CD1c-positive myeloid dendritic cell (primary cell): ENCODE results near the gene ZBTB25.

Source experiments
- DNase-seq: peaks from one replicate; pipeline ENCODE4 v3.0.0-alpha.2; 2016; ENCODE audit errors: extremely low spot score

ZBTB25 gene

GRCh38 chr14:64516969-64517368, 13.3 kb upstream of the ZBTB25 start:
- no peak for DNase-seq

GRCh38 chr14:64515053-64515452, 11.4 kb upstream of the ZBTB25 start:
- no peak for DNase-seq

DNA sequence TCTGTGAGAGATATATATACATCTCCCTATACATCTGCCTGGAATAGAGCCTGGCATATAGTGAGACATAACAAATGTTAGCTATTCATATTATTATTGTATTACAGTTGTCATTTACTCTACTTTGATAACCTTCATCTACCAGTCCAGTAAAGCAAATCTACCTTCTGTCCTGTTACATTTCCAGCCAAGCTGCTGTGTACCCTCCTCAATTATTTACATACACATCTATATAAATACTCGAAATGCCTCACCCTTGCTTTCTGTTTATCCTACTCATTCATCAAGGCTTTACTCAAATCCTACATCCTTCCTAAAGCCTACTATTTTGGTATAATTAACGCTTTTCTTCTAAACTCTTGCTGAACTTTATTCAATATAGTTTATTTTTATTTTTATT, 9.6 kb upstream of the ZBTB25 start:
- DNase-seq = no peak

GRCh38 chr14:64510825-64511671, 7.4 kb upstream of the ZBTB25 start:
- DNase-seq = peak; percentile 89

GRCh38 chr14:64509036-64509435, 5.4 kb upstream of the ZBTB25 start:
- no peak for DNase-seq

DNA sequence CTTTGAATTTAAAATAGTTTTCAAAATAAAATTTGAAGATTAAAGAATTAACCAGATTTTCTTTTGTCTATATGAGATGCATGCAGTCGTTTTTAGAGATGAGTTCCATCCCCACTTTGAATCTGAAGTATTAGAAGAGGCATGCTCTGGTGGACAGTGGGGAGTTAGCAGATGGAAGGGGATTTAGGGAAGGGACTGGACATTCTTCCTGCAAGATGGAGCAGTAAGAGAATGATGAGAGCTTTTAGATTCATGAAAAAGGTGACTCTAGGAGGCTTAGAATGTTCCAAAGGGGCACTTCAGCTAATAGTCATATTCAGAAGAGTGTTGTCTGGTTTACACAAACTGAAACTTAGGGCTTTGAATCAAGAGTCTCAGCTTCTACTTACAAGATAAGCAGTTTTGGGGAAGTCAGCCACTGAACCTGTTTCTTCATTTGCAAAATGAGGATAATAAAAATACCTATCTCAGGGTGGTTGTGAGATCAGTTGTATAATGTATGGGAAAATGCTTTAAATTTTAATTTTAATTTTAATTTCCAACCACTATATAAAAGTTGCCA, 4.7 kb upstream of the ZBTB25 start:
- peak; percentile 68 for DNase-seq

DNA sequence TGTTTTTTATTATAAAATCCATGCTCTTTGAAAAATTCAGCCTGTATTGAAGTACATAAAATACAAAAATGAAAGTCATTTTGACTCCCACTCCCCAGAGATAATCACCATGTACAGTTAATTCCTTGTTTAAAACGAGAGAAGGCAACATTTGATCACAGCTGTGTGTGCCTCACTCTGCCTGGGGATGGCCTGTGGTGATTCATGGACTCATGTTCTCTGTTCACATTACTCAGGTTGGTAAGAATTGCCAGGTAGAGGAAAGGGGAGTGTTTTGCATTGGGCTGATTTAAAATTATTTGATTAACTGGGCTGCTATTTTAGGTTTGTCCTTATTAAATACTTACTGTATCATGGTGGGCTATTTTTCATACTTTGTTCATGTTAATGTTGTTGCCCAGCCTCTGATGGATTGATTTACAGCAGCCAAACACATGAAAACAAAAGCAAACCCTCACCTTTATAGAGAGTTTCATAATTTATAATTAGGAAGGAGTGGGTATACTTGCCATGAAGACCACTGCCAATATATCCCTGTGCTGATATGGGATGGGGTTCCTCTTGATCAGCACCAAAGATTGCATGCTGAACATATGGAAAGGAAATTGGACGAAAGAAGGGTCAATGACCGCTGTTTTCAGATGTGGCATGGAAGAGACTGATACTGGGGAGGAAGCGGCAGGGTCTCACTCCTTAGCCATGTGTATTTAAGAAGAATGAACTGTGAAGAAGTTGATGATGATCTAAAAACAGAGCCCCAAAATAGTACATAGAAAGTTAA, 3.9 kb upstream of the ZBTB25 start:
- DNase-seq = peak; percentile 27

GRCh38 chr14:64506721-64507120, 3.1 kb upstream of the ZBTB25 start:
- peak; percentile 62 for DNase-seq

- DNase-seq = peak; percentile 93
Measured at GRCh38 chr14:64504897-64505794, 1.5 kb upstream of the ZBTB25 start.

DNA sequence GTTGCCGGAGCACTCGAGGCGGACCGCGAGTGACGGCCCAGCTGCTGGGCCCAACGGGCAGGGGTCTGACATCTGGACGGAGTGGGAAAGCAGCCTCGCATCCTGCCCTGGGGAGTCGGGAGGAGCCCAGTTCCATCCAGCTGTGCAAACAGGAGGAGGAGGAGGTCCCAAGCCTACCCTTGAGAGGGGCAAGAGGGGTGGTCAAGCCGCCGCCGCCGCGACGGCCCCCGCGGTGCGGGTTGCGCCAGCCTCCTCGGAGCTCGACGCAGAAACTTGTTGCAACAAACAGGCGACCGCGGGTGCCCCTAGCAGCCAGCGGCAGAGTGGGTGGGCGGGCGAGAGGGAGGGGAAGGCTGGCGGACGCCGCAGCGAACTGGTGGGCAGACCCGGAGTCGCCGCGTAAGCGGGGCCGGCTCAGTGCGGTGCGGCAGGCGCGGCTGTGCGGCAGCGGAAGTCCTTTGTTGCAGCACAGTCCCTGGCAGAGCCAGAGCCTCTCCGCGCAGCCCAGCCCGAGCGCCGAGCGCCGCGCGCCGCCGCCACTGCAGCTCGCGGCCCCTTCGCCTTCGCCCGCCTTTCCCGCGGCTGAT, 765 bp upstream of the ZBTB25 start, which contains the start of gene ZBTB1:
TSS of gene ZBTB1 (plus strand) at position 461 of the 587 bp plus-strand sequence. CDS start 16,735 bp downstream, outside the sequence.
- peak; percentile 96 for DNase-seq

DNA sequence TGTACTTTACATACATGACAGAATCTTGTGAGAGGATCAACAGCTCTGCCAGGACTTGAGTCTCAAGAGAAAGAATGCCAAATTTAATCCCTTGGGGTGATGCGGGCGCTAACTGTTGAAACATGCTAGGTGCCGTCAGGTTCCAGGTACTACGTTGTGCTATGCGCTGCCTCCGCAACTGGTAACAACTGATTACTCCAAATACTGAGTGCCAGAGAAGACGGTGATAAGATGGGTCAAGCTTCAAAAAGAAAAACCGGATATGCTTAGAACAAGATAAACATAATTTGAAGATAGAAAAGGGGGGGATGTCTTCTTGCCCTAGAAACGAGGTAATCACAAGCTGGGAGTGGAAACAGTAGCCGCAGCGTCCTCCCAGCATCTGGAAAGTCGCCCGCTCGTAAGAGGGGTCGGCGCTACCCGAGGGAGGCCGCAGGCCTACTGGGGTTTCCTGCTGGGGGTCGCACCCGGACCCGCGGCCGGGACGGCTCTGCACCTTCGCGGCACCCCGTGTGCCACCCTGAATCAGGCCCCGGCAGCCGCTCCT, 678 bp downstream of the ZBTB25 start:
- no peak for DNase-seq

GRCh38 chr14:64502456-64502855, 1.2 kb downstream of the ZBTB25 start:
- no peak for DNase-seq

GRCh38 chr14:64501411-64502171, 2.0 kb downstream of the ZBTB25 start:
- peak; percentile 21 for DNase-seq

GRCh38 chr14:64500088-64500487, 3.5 kb downstream of the ZBTB25 start:
- no peak for DNase-seq

GRCh38 chr14:64496764-64497163, 6.9 kb downstream of the ZBTB25 start:
- DNase-seq = no peak

DNA sequence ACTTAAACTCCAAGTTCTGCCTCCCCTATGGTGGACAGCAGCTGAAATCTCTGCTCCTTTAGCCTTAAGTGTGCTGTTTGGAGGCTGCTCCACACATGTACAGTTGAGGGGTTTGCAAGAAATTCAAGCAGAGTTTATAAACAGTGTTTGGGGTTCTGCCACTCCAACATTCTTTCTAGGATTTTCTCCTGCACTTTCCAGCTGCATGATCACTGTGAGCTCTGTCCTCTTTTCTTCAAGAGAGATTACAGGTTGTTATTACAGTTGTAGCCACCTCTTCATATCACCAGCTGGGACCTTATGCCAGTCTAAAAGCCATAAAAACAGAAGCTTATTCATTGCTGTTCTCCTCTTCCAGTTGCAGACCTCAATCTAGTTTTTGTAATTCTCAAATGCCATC, 8.4 kb downstream of the ZBTB25 start:
- no peak for DNase-seq

GRCh38 chr14:64493455-64493854, 10.2 kb downstream of the ZBTB25 start:
- DNase-seq = no peak

- DNase-seq = no peak
Measured at GRCh38 chr14:64491637-64492036, 12.0 kb downstream of the ZBTB25 start.

DNA sequence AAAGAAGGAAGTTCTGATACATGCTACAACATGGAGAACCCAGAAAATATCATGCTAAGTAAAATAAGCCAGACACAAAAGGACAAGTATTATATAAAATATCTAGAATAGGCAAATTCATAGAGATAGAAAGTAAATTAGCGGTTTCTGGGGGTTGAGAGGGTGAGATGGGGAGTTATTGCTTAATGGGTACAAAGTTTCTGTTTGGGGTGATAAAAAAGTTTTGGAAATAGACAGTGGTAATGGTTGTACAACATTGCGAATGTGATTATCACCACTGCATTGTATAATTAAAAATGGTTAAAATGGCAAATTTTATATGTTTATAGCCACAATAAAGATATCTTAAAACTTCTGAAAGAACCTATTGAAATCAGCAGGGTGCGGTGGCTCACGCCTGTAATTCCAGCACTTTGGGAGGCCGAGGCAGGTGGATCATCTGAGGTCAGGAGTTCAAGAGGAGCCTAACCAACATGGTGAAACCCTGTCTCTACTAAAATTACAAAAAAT, 15.0 kb downstream of the ZBTB25 start:
- no peak for DNase-seq
